ENCODE data around the gene NMNAT3. TPM values are rescaled to one million over a fixed set of nuclear protein-coding genes. Genes with fewer than 3 reads are reported as not detected.

NMNAT3 gene
- total RNA-seq, 1 experiment from 2014 or later, result 1.3 TPM

GRCh38 chr3:139518926-139519842, 158.6 kb downstream of the NMNAT3 start:
- H3K4me3 Mint-ChIP-seq, result no peak overlapping the region
- H3K18ac ChIP-seq (ENCODE audit: insufficient read length, low read depth, low read length), result no peak overlapping the region
- H3K4me2 ChIP-seq (ENCODE audit: insufficient read depth, insufficient read length, low read length), result no peak overlapping the region
- peaks cover 18 to 24% of the 10 kb centered on the region in 2 experiments for H3K4me1 Mint-ChIP-seq
- no peak for TF ChIP-seq CTCF (conservative IDR thresholded peaks at IDR 0.05)
- no peak overlapping the region for H2BK12ac ChIP-seq (ENCODE audit: insufficient read length, low read depth, low read length)
- no CpG with 5 or more reads among the region's 9 CpGs for WGBS (ENCODE audit: extremely low coverage, insufficient read length, low lambda C conversion rate)
- H3K27ac ChIP-seq (ENCODE audit: insufficient read length, low read depth, low read length), result no peak overlapping the region
- no peaks in the 10 kb centered on the region for H3K23me2 ChIP-seq (ENCODE audit: insufficient read length, low read depth, low read length, poor library complexity, severe bottlenecking)
- H4K8ac ChIP-seq (replicated peaks; ENCODE audit: insufficient read length, low read depth, low read length), result no peak overlapping the region
- no peak overlapping the region for H3K14ac ChIP-seq (ENCODE audit: insufficient read depth, low read length)
- H3K56ac ChIP-seq (ENCODE audit: insufficient read length, low read depth, low read length), result no peak overlapping the region
- peaks cover 0 to 2% (median 0%) of the 10 kb centered on the region in 3 experiments; a peak in 2 of 7 replicates for H3K36me3 Mint-ChIP-seq (ENCODE audit: insufficient read depth in 1 of 3, low read depth in 3 of 3)
- H3K9me3 Mint-ChIP-seq, result 0 out of 5 replicates have a peak, but pooled peaks cover 0 to 3% of the 10 kb centered on the region in 2 experiments
- no peak for DNase-seq
- H3K27ac Mint-ChIP-seq, result no peak overlapping the region
- no peak overlapping the region for H2BK15ac ChIP-seq (ENCODE audit: low read depth, low read length)
- no peak overlapping the region for H3T11ph ChIP-seq (ENCODE audit: low read length)
- no peaks in the 10 kb centered on the region for H3K79me2 ChIP-seq (ENCODE audit: insufficient read depth, low read length)
- H3K9ac ChIP-seq (ENCODE audit: extremely low read depth, insufficient read length, low read length), result no peak overlapping the region
- H3K4me1 ChIP-seq (ENCODE audit: insufficient read depth, low read length), result peaks cover 2% of the 10 kb centered on the region; the same call in 1 of the 2 replicates
- H4K5ac ChIP-seq (ENCODE audit: insufficient read length, low read depth, low read length), result no peak overlapping the region
- no peak overlapping the region for H3K4ac ChIP-seq (ENCODE audit: low read depth, low read length)
- H2BK20ac ChIP-seq (ENCODE audit: low read depth, low read length, poor library complexity, severe bottlenecking), result no peak overlapping the region
- H2AK5ac ChIP-seq (ENCODE audit: insufficient read length, low read length), result no peak overlapping the region
- H4K20me1 ChIP-seq (ENCODE audit: control insufficient read depth, insufficient read depth, insufficient read length), result peaks cover 3% of the 10 kb centered on the region
- no peak overlapping the region for H4K91ac ChIP-seq (ENCODE audit: insufficient read length, low read depth, low read length)
- H2AFZ ChIP-seq (ENCODE audit: low read length), result no peak overlapping the region
- H2BK5ac ChIP-seq (ENCODE audit: insufficient read length, low read length), result no peak overlapping the region
- H3K79me1 ChIP-seq (ENCODE audit: insufficient read depth, low read depth, low read length, poor library complexity, severe bottlenecking), result no peaks in the 10 kb centered on the region
- H3K27me3 ChIP-seq (ENCODE audit: insufficient read depth, low read length), result no peaks in the 10 kb centered on the region; the same call in none of the 2 replicates
- H3K9me3 ChIP-seq (ENCODE audit: control insufficient read depth, low read depth, low read length), result no peaks in the 10 kb centered on the region
- no peak overlapping the region for H3K23ac ChIP-seq (ENCODE audit: insufficient read length, low read depth, low read length)
- peaks cover 20% of the 10 kb centered on the region for H3K27me3 Mint-ChIP-seq (ENCODE audit: low read depth)
- H2BK120ac ChIP-seq (ENCODE audit: low read depth, low read length, poor library complexity, severe bottlenecking), result no peak overlapping the region
